ENCODE data around the gene SULT4A1.
A peak's percentile ranks its signal among the peaks of the same experiment; 100 is the strongest.

Gene SULT4A1

DNA sequence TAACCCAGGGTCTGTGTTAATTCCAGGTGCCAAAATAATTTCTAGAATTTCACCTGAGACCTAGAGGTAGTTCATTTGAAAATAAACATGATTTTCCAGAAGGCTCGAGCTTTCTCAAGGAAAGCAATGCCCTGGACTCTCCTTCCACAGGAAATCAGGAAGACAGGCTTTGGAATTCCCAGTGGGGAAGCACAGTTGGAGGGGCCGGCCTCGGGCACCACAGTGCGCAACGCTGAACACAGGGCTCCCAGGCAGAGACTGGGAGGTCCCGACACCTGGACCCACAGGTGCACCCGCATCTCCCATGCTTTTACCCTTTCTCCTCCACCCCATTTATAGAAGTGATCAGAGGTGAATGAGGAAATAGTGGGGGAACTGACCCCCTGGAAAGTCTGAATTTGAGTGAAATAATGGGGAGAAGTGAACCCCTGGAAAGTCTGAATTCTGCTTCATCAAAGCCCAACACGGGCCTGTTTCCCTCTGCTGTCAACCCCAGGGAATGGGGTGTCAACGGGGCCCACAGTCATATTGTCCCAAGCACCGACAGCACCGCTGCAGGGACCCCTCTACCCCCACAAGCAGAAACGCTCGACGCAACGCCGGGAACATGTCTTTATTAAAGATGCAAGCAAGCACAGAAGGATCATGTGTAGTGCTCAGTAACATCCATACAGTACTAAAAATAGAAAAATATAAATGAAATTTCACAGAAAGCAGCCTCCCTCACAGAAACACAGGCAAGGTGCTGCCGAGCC, 38.2 kb downstream of the SULT4A1 start:
- H3K36me3 Mint-ChIP-seq (ENCODE audit: low read depth): peaks cover 9% of the 10 kb centered on the region
- DNase-seq: no peak
- no peak overlapping the region for H3K4me3 Mint-ChIP-seq
- H3K27ac Mint-ChIP-seq: no peak overlapping the region
- H3K4me1 Mint-ChIP-seq: peaks cover 60% of the 10 kb centered on the region
- H3K27me3 Mint-ChIP-seq (ENCODE audit: low read depth, poor library complexity): peaks cover 2% of the 10 kb centered on the region
- no peaks in the 10 kb centered on the region for H3K9me3 Mint-ChIP-seq
- no peak for TF ChIP-seq CTCF (IDR thresholded peaks at IDR 0.05)

DNA sequence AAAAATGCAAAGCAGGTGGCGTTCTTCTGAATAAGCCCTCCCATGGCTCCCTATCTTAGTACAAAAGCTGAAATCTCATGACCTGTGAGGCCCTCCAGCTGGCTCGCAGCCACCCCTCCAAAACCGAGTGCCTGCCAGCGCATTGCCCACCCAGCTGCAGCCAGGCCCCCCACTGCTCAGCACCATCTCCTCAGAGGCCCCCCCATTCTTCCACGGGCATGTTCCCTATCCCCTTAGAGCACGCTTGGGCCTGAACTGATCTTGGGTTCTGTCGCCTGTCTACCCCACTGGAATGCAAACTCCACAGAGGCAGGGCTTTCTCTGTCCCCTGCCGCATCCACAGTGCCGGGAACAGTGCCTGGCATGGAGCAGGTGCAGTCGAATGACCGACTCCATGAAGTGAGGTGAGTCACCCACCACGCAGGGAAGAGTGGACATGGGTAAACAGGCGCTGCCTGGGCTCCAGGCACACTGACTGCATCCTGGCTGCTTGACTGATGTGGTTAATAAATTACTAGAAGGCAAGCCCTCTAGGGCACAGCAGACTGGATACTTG, 38.9 kb downstream of the SULT4A1 start:
- H3K36me3 Mint-ChIP-seq (ENCODE audit: low read depth): peaks cover 9% of the 10 kb centered on the region
- no peak overlapping the region for H3K27ac Mint-ChIP-seq
- no peaks in the 10 kb centered on the region for H3K9me3 Mint-ChIP-seq
- no peak overlapping the region for H3K4me3 Mint-ChIP-seq
- TF ChIP-seq CTCF (IDR thresholded peaks at IDR 0.05): no peak
- H3K27me3 Mint-ChIP-seq (ENCODE audit: low read depth, poor library complexity): peaks cover 2% of the 10 kb centered on the region
- DNase-seq: no peak
- peaks cover 53% of the 10 kb centered on the region for H3K4me1 Mint-ChIP-seq

GRCh38 chr22:43821606-43822425, 40.5 kb downstream of the SULT4A1 start:
- H3K27ac Mint-ChIP-seq: peak overlapping the region; percentile 87
- H3K4me1 Mint-ChIP-seq: peaks cover 37% of the 10 kb centered on the region
- no peak for DNase-seq

GRCh38 chr22:43820651-43821305, 41.5 kb downstream of the SULT4A1 start:
- H3K36me3 Mint-ChIP-seq (ENCODE audit: low read depth): peaks cover 7% of the 10 kb centered on the region
- peaks cover 27% of the 10 kb centered on the region for H3K4me1 Mint-ChIP-seq
- no peak for DNase-seq
- no peak overlapping the region for H3K4me3 Mint-ChIP-seq
- no peaks in the 10 kb centered on the region for H3K9me3 Mint-ChIP-seq
- H3K27me3 Mint-ChIP-seq (ENCODE audit: low read depth, poor library complexity): peaks cover 2% of the 10 kb centered on the region
- H3K27ac Mint-ChIP-seq: peak overlapping the region; percentile 87
- no peak for TF ChIP-seq CTCF (IDR thresholded peaks at IDR 0.05)

More at GRCh38 chr22:43821606-43822425, 40.5 kb downstream of the SULT4A1 start:
- no peak overlapping the region for H3K4me3 Mint-ChIP-seq
- H3K27me3 Mint-ChIP-seq (ENCODE audit: low read depth, poor library complexity): peaks cover 2% of the 10 kb centered on the region
- no peak for TF ChIP-seq CTCF (IDR thresholded peaks at IDR 0.05)
- H3K9me3 Mint-ChIP-seq: no peaks in the 10 kb centered on the region
- H3K36me3 Mint-ChIP-seq (ENCODE audit: low read depth): peaks cover 9% of the 10 kb centered on the region

DNA sequence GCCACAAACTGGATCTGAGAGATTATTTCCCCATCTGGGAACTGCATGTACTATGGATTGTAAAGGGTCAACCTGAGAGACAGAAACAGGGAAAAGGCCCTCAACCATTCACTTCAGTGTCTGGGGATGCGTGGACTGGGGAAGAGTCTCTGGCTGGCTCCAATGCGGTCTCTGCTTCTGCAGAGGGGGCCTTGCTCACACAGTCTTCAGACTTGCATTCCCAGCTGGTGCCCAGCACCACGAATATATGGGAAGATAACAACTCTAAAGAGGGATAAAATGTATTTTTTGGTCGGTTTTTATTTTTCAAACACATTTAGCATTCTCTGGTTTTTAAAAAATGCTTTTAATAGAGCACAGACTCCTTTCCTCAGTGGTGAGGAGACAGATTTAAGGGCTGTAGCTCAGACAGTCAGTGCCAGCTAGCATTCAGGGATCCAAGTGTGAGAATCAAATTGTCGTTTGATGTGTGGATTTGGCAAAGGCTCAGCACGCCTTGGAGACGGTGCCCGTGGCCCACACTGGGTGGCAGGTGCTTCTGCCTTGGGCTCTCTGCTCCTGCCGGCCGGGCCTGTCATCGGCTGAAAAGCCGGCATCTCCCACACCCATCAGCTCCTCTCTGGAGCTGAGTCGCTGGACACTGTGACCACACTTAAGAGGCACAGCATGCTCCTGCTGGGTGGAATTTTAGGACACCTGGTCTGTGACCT, 42.2 kb downstream of the SULT4A1 start:
- no peak for TF ChIP-seq CTCF (IDR thresholded peaks at IDR 0.05)
- H3K4me1 Mint-ChIP-seq: peaks cover 20% of the 10 kb centered on the region
- no peak for DNase-seq
- no peaks in the 10 kb centered on the region for H3K9me3 Mint-ChIP-seq
- H3K36me3 Mint-ChIP-seq (ENCODE audit: low read depth): peaks cover 4% of the 10 kb centered on the region
- no peak overlapping the region for H3K4me3 Mint-ChIP-seq
- peaks cover 2% of the 10 kb centered on the region for H3K27me3 Mint-ChIP-seq (ENCODE audit: low read depth, poor library complexity)
- no peak overlapping the region for H3K27ac Mint-ChIP-seq
